HCT116 (cell line): ENCODE data around the gene STEAP4. TPM values are rescaled to one million over a fixed set of nuclear protein-coding genes. Genes with fewer than 3 reads are reported as not detected.

Experiments
- ATAC-seq: fragments of 200-7000 bp; cut with Tn5 transposase; 2 replicates; pipeline ENCODE4 v1.9.1; 2020; ENCODE audit warnings: mild to moderate bottlenecking, moderate library complexity
- BruUV-seq: library from RNA; stranded (reverse); fragments of 400-500 nt; replicated peaks from 2 replicates; lab custom pipeline; 2021; lab: Mats Ljungman, UMichigan
- CTCF ChIA-PET: fragments of 300-600 bp; sonication (Branson Sonifier 250); formaldehyde crosslinking; loops from one replicate; lab custom pipeline; 2021; ENCODE audit warnings: antibody characterized with exemption; lab: Charles Lee
- POLR2A ChIA-PET: fragments of 300-600, 350-600 bp; sonication (Branson Sonifier 250); formaldehyde crosslinking; loops from one replicate; lab custom pipeline; 2021; ENCODE audit warnings: antibody characterized with exemption; lab: Charles Lee
- RAD21 ChIA-PET, 2 experiments: fragments of 300-600 bp; sonication (Branson Sonifier 250); formaldehyde crosslinking; loops; one replicate each; lab custom pipeline; 2023; ENCODE audit warnings: low total read pairs in 2 of 2; ENCODE audit not compliant: uncharacterized antibody in 2 of 2, unreplicated experiment in 2 of 2, low non-redundant PET in 1 of 2; lab: Charles Lee
- DNase-seq: peaks from one replicate; pipeline ENCODE4 v3.0.0-alpha.2; 2010; ENCODE audit warnings: low read depth, low spot score
- H2AFZ ChIP-seq: fragments of 200-600 bp; shearing (Covaris generic), sonication (generic); 2 replicates; pipeline ENCODE4 v1.6.1; 2017; ENCODE audit warnings: low read depth, mixed run types, mixed read lengths, antibody characterized with exemption, low read length; ENCODE audit not compliant: poor library complexity, severe bottlenecking
- H3K27ac ChIP-seq: 2 replicates; pipeline ENCODE4 v1.5.1; 2012; ENCODE audit warnings: low read depth, low read length
- H3K27me3 ChIP-seq: fragments of 200-600 bp; sonication (generic); 2 replicates; pipeline ENCODE4 v1.6.1; 2016; ENCODE audit warnings: mixed run types, low read length, mixed read lengths; ENCODE audit not compliant: insufficient read depth
- H3K36me3 ChIP-seq, 2 experiments: fragments of 200-500 bp in 1 of 2; fragments of 200-600 bp in 1 of 2; sonication (Bioruptor generic) in 1 of 2; sonication (generic) in 1 of 2; 2 replicates each; pipeline versions ENCODE4 v1.5.1 to v1.6.1; 2014 to 2016; ENCODE audit warnings: low read length in 2 of 2, inconsistent platforms in 1 of 2, mixed read lengths in 1 of 2, mixed run types in 1 of 2; ENCODE audit not compliant: insufficient read depth in 2 of 2, control insufficient read depth in 1 of 2
- H3K4me1 ChIP-seq, 2 experiments: fragments of 200-600 bp in 1 of 2; sonication (generic) in 1 of 2; 2 replicates each; pipeline versions ENCODE4 v1.5.1 to v1.6.1; 2012 to 2017; ENCODE audit warnings: low read length in 2 of 2, inconsistent platforms in 1 of 2, mild to moderate bottlenecking in 1 of 2, mixed read lengths in 1 of 2, mixed run types in 1 of 2, moderate library complexity in 1 of 2; ENCODE audit not compliant: insufficient read depth in 2 of 2, control insufficient read depth in 1 of 2
- H3K4me2 ChIP-seq: fragments of 200-600 bp; sonication (generic); 2 replicates; pipeline ENCODE4 v1.6.1; 2017; ENCODE audit warnings: mixed run types, low read length, mixed read lengths
- H3K4me3 ChIP-seq, 2 experiments: fragments of 200-600 bp in 1 of 2; sonication (generic) in 1 of 2; replicated peaks in 1 of 2; 2 replicates each; pipeline ENCODE4 v1.5.1; 2011 to 2016; ENCODE audit warnings: low read length in 2 of 2, control low read depth in 1 of 2, low read depth in 1 of 2, mild to moderate bottlenecking in 1 of 2, mixed read lengths in 1 of 2, mixed run types in 1 of 2
- H3K79me2 ChIP-seq: fragments of 200-600 bp; sonication (generic); 2 replicates; pipeline ENCODE4 v1.6.1; 2017; ENCODE audit warnings: mild to moderate bottlenecking, mixed run types, low read length, moderate library complexity, mixed read lengths; ENCODE audit not compliant: insufficient read depth
- H3K9ac ChIP-seq: fragments of 200-600 bp; sonication (generic); 2 replicates; pipeline ENCODE4 v1.6.1; 2016; ENCODE audit warnings: low read length, mixed read lengths
- H3K9me2 ChIP-seq: fragments of 200-600 bp; sonication (generic), shearing (Covaris generic); 2 replicates; pipeline ENCODE4 v1.6.1; 2017; ENCODE audit warnings: mixed run types, mild to moderate bottlenecking, moderate library complexity; ENCODE audit not compliant: insufficient read depth
- H3K9me3 ChIP-seq, 2 experiments: fragments of 200-500 bp in 1 of 2; fragments of 200-600 bp in 1 of 2; sonication (Bioruptor generic) in 1 of 2; sonication (generic) in 1 of 2; 2 replicates each; pipeline ENCODE4 v1.6.1; 2014 to 2017; ENCODE audit warnings: low read length in 2 of 2, mixed read lengths in 2 of 2, inconsistent platforms in 1 of 2, low read depth in 1 of 2, mild to moderate bottlenecking in 1 of 2, mixed run types in 1 of 2, moderate library complexity in 1 of 2; ENCODE audit not compliant: control insufficient read depth in 1 of 2, insufficient read depth in 1 of 2
- H4K20me1 ChIP-seq: fragments of 200-600 bp; sonication (generic), shearing (Covaris generic); 2 replicates; pipeline ENCODE4 v1.6.1; 2017; ENCODE audit warnings: mixed run types, mild to moderate bottlenecking, moderate library complexity; ENCODE audit not compliant: insufficient read depth
- ATF3 ChIP-seq: IDR thresholded peaks from 2 replicates; pipeline ENCODE4 v1.6.1; 2012
- CEBPB ChIP-seq: IDR thresholded peaks from 2 replicates; pipeline ENCODE4 v1.6.1; 2012; ENCODE audit warnings: low read depth
- ELF1 ChIP-seq: IDR thresholded peaks from 2 replicates; pipeline ENCODE4 v1.6.1; 2012; ENCODE audit warnings: low read depth, borderline replicate concordance
- EZH2 ChIP-seq: fragments of 200-600 bp; sonication (generic); IDR thresholded peaks from 2 replicates; pipeline ENCODE4 v1.6.1; 2017; ENCODE audit warnings: antibody characterized with exemption, mixed run types
- EZH2phosphoT487 ChIP-seq: fragments of 200-600 bp; IDR thresholded peaks from 2 replicates; pipeline ENCODE4 v1.6.1; 2018; ENCODE audit warnings: antibody characterized with exemption, borderline replicate concordance
- FOSL1 ChIP-seq: IDR thresholded peaks from 2 replicates; pipeline ENCODE4 v1.6.1; 2012; ENCODE audit warnings: low read depth
- JUND ChIP-seq: IDR thresholded peaks from 2 replicates; pipeline ENCODE4 v1.6.1; 2012
- POLR2A ChIP-seq: IDR thresholded peaks from 2 replicates; pipeline ENCODE4 v1.7.0; 2011; ENCODE audit warnings: borderline replicate concordance; ENCODE audit not compliant: insufficient read depth, insufficient read length; ENCODE audit errors: extremely low read depth
- POLR2AphosphoS5 ChIP-seq: IDR thresholded peaks from 2 replicates; pipeline ENCODE4 v1.6.1; 2011; ENCODE audit warnings: mild to moderate bottlenecking, low read depth, low read length, moderate library complexity
- RAD21 ChIP-seq: IDR thresholded peaks from 2 replicates; pipeline ENCODE4 v1.6.1; 2012; ENCODE audit warnings: low read depth, mild to moderate bottlenecking
- SIN3A ChIP-seq: IDR thresholded peaks from 2 replicates; pipeline ENCODE4 v1.6.1; 2012; ENCODE audit warnings: low read depth
- SP1 ChIP-seq: IDR thresholded peaks from 2 replicates; pipeline ENCODE4 v1.6.1; 2012; ENCODE audit warnings: low read depth
- ZBTB33 ChIP-seq: IDR thresholded peaks from 2 replicates; pipeline ENCODE4 v1.6.1; 2011; ENCODE audit warnings: mild to moderate bottlenecking, low read length, moderate library complexity; ENCODE audit not compliant: insufficient replicate concordance; ENCODE audit errors: extremely low read depth
- intact Hi-C: fragments of 100-400 bp; cut with micrococcal nuclease; formaldehyde crosslinking; loops from 2 replicates; pipeline ENCODE4 v1.10.0; 2022
- total RNA-seq: library from RNA; stranded (reverse); gene quantifications from one replicate; pipeline ENCODE4 v1.2.1, GENCODE V29; 2021; ENCODE audit not compliant: unreplicated experiment

The STEAP4 gene
- total RNA-seq, 1 experiment from 2014 or later, result 0.15 TPM

DNA sequence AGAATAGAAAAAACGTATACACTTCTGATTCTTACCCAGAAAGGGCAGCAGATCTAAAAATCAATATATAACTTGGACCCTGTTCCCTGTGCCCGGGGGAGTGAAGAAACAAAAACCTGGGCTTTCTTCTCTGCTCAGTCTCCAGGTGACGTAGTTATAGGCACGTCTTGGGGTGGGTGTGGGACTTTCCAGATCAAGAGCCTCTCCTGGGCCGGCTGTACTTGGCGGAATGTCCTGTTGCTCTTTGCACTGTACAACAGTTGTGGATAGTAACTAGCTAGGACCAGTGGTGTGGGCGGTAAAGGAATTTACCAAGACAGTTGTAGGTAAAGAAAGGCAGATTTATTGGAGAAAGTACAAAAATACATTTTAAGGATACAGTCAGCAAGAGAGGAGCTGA is 40.4 kb upstream of the STEAP4 start:
- POLR2A ChIA-PET, result no interaction called here
- Histone ChIP-seq H3K4me3 (no peak overlapping the region), H3K4me2 (no peak overlapping the region), H3K27me3 (no peaks in the 10 kb centered on the region), H3K36me3 (no peaks in the 10 kb centered on the region), H4K20me1 (no peaks in the 10 kb centered on the region), H3K27ac (no peak overlapping the region), H3K9me3 (no peaks in the 10 kb centered on the region), H3K79me2 (no peaks in the 10 kb centered on the region), H2AFZ (no peak overlapping the region), H3K9me2 (no peaks in the 10 kb centered on the region), H3K9ac (no peak overlapping the region), H3K4me1 (no peaks in the 10 kb centered on the region)
- RAD21 ChIA-PET, result no interaction called here
- no TSS peak for BruUV-seq
- no peak for DNase-seq
- no peak for TF ChIP-seq CEBPB
- no peak for TF ChIP-seq RAD21
- no peak for TF ChIP-seq POLR2AphosphoS5
- no peak for TF ChIP-seq ATF3
- CTCF ChIA-PET, result interaction anchor here (0.7 kb wide), 1 partner anchor 104 kb away, joined by 3 read pairs; no protein-coding TSS in a partner anchor
- intact Hi-C loops, result no loop called here
- no peak for ATAC-seq

GRCh38 chr7:88346357-88346756 is 39.7 kb upstream of the STEAP4 start:
- H4K20me1 ChIP-seq, result no peaks in the 10 kb centered on the region
- H3K9me2 ChIP-seq, result no peaks in the 10 kb centered on the region
- no TSS peak for BruUV-seq
- no peak overlapping the region for H3K9ac ChIP-seq
- H3K27me3 ChIP-seq, result no peaks in the 10 kb centered on the region
- no peaks in the 10 kb centered on the region for H3K36me3 ChIP-seq
- ATAC-seq (no peak), DNase-seq (no peak)
- POLR2A ChIA-PET, result no interaction called here
- H3K9me3 ChIP-seq, result no peaks in the 10 kb centered on the region
- no peak overlapping the region for H3K4me2 ChIP-seq
- RAD21 ChIA-PET, result interaction anchor here in 1 of 2 experiments (1.0 kb wide), 1 partner anchor 200 kb away, joined by 3 read pairs; no protein-coding TSS in a partner anchor
- TF ChIP-seq EZH2 (no peak), ELF1 (no peak), ATF3 (no peak), FOSL1 (no peak), EZH2phosphoT487 (no peak), RAD21 (no peak), CEBPB (no peak), JUND (no peak), SP1 (no peak), ZBTB33 (no peak), POLR2A (no peak), SIN3A (no peak)
- H3K79me2 ChIP-seq, result no peaks in the 10 kb centered on the region
- intact Hi-C loops, result no loop called here
- H2AFZ ChIP-seq, result no peak overlapping the region
- H3K4me1 ChIP-seq, result no peaks in the 10 kb centered on the region
- no peak overlapping the region for H3K27ac ChIP-seq
- H3K4me3 ChIP-seq, result no peak overlapping the region
- CTCF ChIA-PET, result interaction anchor here (1.8 to 2.0 kb wide), 2 partner anchors 11 to 103 kb away, joined by 5 to 19 read pairs; no protein-coding TSS in a partner anchor
